Suprapubic skin (tissue), 4 donors: ENCODE data around the gene MRPS18A. TPM values are rescaled to one million over a fixed set of nuclear protein-coding genes. Genes with fewer than 3 reads are reported as not detected.
"Not testable (repeated sequence)": the region's sequence is repeated elsewhere in the genome, so short reads cannot be mapped to it uniquely, and the experiment has no call there.

Experiments
- DNase-seq, 2 donors: peaks; one replicate each; pipeline ENCODE4 v3.0.0-alpha.2; 2019; ENCODE audit warnings: low spot score in 2 of 2
- H3K27ac ChIP-seq: fragments of 200-600 bp; sonication (generic); one replicate; pipeline ENCODE4 v1.5.1; 2019
- H3K27me3 ChIP-seq: fragments of 200-600 bp; sonication (generic); one replicate; pipeline ENCODE4 v1.5.1; 2019
- H3K36me3 ChIP-seq: fragments of 200-600 bp; sonication (generic); one replicate; pipeline ENCODE4 v1.5.1; 2019
- H3K4me1 ChIP-seq: fragments of 200-600 bp; sonication (generic); one replicate; pipeline ENCODE4 v1.5.1; 2019
- H3K4me3 ChIP-seq: fragments of 200-600 bp; sonication (generic); one replicate; pipeline ENCODE4 v1.5.1; 2019; ENCODE audit warnings: mild to moderate bottlenecking
- H3K9me3 ChIP-seq: fragments of 200-600 bp; sonication (generic); one replicate; pipeline ENCODE4 v1.5.1; 2019
- EP300 ChIP-seq: sonication (generic); formaldehyde crosslinking; IDR thresholded peaks from one replicate; pipeline ENCODE4 v1.6.1; 2017; ENCODE audit warnings: antibody characterized with exemption
- POLR2A ChIP-seq, 2 donors: fragments of 450-650 bp; IDR thresholded peaks; one replicate each; pipeline ENCODE4 v1.6.1; 2017; ENCODE audit warnings: antibody characterized with exemption in 2 of 2, mild to moderate bottlenecking in 2 of 2, moderate library complexity in 2 of 2
- POLR2AphosphoS5 ChIP-seq, 3 donors: sonication (generic); formaldehyde crosslinking; IDR thresholded peaks; one replicate each; pipeline ENCODE4 v1.6.1; 2017; ENCODE audit warnings: antibody characterized with exemption in 3 of 3
- WGBS: methylation state at CpG from one replicate; pipeline ENCODE4 v1.1.5; 2018; 5-methylcytosine and 5-hydroxymethylcytosine counted together
- total RNA-seq, 4 donors: library from RNA; depleted of rRNA; stranded (reverse); fragments of >200 nt; gene quantifications; one replicate each; pipeline ENCODE4 v1.1.0, GENCODE V29; 2016
- TF ChIP-seq, protein P1 (sequence below), 2 donors: fragments of 200-600 bp in 1 of 2; fragments of 450-650 bp in 1 of 2; sonication (generic) in 1 of 2; IDR thresholded peaks; one replicate each; pipeline ENCODE4 v1.5.1; 2016 to 2019; ENCODE audit warnings: antibody characterized with exemption in 2 of 2, mild to moderate bottlenecking in 1 of 2, moderate library complexity in 1 of 2

Gene MRPS18A
- total RNA-seq, 4 donors from 2014 or later: 43.6 to 59.0 (median 48.6) TPM

DNA sequence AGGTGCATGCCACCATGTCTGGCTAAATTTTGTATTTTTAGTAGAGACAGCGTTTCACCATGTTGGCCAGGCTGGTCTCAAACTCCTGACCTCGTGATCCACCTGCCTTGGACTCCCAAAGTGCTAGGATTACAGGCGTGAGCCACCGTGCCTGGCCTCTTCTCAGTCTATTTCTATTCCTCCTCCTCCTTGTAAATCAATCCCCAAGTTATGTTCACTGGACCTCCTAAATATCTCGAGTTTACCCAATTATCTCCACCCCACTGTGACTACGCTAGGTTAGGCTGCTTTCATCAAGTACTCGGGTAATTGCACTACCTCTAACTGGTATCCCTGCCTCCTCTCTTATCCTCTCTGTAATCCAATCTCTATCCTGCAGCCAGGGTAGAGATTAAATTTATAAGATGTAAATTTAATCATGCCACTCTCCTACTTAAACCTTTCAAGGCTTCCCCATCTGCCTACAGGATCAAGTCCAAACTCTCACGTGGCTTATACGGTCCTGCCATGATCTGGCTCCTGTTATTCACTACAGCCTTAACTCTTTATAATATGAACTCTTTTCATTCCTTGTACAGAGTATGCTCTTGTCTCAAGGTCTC lies 52.8 kb downstream of the MRPS18A start:
- H3K27ac ChIP-seq: no peak overlapping the region
- no peaks in the 10 kb centered on the region for H3K9me3 ChIP-seq
- peaks cover 10% of the 10 kb centered on the region for H3K36me3 ChIP-seq
- WGBS: 72% methylated on average over 9 of the region's 9 CpGs
- DNase-seq: no peak
- peaks cover 45% of the 10 kb centered on the region for H3K4me1 ChIP-seq
- no peaks in the 10 kb centered on the region for H3K27me3 ChIP-seq
- no peak overlapping the region for H3K4me3 ChIP-seq
- TF ChIP-seq, protein P1, sequence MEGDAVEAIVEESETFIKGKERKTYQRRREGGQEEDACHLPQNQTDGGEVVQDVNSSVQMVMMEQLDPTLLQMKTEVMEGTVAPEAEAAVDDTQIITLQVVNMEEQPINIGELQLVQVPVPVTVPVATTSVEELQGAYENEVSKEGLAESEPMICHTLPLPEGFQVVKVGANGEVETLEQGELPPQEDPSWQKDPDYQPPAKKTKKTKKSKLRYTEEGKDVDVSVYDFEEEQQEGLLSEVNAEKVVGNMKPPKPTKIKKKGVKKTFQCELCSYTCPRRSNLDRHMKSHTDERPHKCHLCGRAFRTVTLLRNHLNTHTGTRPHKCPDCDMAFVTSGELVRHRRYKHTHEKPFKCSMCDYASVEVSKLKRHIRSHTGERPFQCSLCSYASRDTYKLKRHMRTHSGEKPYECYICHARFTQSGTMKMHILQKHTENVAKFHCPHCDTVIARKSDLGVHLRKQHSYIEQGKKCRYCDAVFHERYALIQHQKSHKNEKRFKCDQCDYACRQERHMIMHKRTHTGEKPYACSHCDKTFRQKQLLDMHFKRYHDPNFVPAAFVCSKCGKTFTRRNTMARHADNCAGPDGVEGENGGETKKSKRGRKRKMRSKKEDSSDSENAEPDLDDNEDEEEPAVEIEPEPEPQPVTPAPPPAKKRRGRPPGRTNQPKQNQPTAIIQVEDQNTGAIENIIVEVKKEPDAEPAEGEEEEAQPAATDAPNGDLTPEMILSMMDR (IDR thresholded peaks at IDR 0.05): no peak
- TF ChIP-seq POLR2A (IDR thresholded peaks at IDR 0.05): no peak
- TF ChIP-seq EP300: no peak
- TF ChIP-seq POLR2AphosphoS5 (IDR thresholded peaks at IDR 0.05): no peak

DNA sequence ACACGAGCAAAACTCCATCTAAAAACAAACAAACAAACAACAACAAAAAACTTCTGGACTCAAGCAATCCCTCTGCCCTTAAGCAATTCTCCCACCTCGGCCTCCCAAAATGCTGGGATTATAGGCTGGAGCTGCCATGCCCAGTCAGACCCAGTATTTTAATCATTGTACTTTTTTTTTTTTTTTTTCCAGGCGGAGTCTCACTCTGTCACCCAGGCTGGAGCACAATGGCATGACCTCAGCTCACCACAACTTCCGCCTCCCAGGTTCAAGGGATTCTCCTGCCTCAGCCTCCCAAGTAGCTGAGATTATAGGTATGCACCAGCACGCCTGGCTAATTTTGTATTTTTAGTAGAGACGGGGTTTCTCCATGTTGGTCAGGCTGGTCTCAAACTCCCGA lies 54.6 kb downstream of the MRPS18A start:
- 93% methylated on average over 7 of the region's 7 CpGs for WGBS
- not testable (repeated sequence) for H3K9me3 ChIP-seq, H3K27me3 ChIP-seq, H3K36me3 ChIP-seq, DNase-seq, H3K27ac ChIP-seq, H3K4me3 ChIP-seq
- H3K4me1 ChIP-seq: peaks cover 41% of the 10 kb centered on the region

DNA sequence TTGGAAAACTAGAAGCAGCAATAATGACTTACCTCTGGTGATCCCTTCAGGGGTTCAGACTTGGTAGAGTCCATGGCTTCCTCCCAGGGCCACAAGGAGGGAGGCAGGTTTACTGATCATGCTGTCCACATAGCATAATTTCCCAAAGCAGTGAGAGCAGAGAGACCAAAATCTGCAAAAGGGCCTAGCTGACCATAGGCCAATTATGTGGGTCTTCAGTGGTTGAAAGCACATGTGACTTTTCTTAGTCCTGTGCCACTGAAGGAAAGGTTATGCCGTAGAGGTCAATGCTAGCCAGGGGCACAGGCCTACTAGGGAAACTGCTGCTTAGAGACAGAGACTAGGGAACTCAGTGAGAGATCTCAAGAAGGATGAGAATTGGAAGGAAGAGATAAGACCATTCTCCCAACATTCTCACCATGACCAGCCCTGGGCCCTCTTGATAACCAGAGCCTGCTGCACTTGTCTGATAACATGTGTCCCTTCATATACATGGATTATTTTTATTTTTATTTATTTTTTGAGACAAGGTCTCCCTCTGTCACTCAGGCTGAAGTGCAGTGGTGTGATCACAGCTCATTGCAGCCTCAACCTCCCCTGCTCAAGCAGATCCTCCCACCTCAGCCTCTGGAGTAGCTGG lies 56.5 kb downstream of the MRPS18A start:
- no peaks in the 10 kb centered on the region for H3K9me3 ChIP-seq
- no peak overlapping the region for H3K27ac ChIP-seq
- DNase-seq: no peak
- H3K36me3 ChIP-seq: peaks cover 2% of the 10 kb centered on the region
- H3K4me1 ChIP-seq: peaks cover 36% of the 10 kb centered on the region
- no peaks in the 10 kb centered on the region for H3K27me3 ChIP-seq
- 100% methylated on average over 1 of the region's 1 CpG for WGBS
- TF ChIP-seq POLR2AphosphoS5 (IDR thresholded peaks at IDR 0.05): no peak
- TF ChIP-seq EP300: no peak
- TF ChIP-seq, protein P1 (IDR thresholded peaks at IDR 0.05): no peak
- no peak for TF ChIP-seq POLR2A (IDR thresholded peaks at IDR 0.05)
- no peak overlapping the region for H3K4me3 ChIP-seq

DNA sequence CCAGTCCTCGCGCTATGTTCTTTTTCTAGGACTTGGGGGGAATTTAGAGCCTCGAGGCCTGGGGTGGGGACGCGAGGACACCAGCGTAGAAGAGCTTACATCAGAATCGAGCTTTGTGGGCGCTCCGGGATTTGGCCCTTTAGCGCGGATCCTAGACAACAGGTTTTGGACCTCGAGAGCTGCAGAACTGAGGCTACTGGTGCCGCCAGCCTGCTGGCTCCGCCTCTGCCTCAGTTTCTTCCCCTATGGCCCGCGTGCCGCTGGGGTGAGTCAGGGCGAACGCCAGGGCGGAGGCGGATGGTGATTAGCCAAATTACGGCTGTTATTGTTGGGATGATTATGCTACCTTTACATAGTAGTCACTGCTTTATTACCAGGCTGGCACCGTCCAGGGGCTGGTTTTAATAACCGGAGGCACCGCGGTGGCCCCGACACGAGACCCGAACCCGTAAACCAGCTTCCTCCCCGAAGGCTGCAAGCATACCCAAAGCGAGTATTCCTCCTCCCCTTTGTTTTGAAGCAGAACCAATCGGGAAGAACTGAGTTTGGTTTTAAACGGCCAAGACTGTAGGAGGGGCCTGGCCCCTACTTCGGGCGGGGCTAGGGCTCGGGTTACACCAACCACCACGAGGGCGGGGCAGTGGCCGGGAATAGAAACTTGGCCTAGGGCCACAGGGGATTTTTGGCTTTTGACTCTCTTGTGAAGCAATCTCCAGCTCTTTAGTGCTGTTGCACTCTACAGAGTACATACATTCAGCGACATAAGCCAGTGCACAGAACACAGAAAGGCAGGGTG lies 57.9 kb downstream of the MRPS18A start:
- H3K36me3 ChIP-seq: peaks cover 16% of the 10 kb centered on the region
- H3K4me3 ChIP-seq: peak overlapping the region; percentile 70
- 0% methylated on average over 32 of the region's 41 CpGs for WGBS
- H3K27ac ChIP-seq: peak overlapping the region; percentile 92
- TF ChIP-seq POLR2A (IDR thresholded peaks at IDR 0.05) (peak in 1 of 2 donors; percentile 57), EP300 (no peak), POLR2AphosphoS5 (IDR thresholded peaks at IDR 0.05) (peak in 2 of 3 donors; percentile 6 to 45)
- TF ChIP-seq, protein P1 (IDR thresholded peaks at IDR 0.05): no peak
- DNase-seq: peak; percentile 97
- H3K9me3 ChIP-seq: no peaks in the 10 kb centered on the region
- H3K27me3 ChIP-seq: no peaks in the 10 kb centered on the region
- H3K4me1 ChIP-seq: peaks cover 26% of the 10 kb centered on the region

DNA sequence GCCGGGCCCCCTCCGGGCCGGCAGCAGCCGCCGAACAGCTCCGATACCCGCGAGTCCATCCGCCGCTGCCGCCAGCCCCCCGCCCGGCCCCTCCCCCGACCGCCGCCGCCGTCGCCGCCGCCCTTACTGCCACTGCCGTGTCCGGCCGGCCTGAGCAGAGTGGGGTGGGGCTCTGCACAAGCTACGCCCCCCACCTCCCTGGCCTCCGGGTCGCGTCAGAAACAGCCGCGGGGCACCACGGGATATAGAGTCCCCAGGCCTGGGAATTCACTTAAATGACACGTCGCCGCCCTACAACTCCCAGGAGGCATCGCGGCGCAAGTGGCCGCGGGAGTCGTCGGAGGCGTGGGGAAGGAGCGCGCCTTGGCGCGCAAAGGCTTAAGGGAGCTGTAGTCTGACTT lies 58.5 kb downstream of the MRPS18A start, which contains the start of gene GTPBP2:
TSS of gene GTPBP2 (minus strand) at position 161 of the 401 bp plus-strand sequence. CDS start at position 59, 102 bp downstream.
- Histone ChIP-seq H3K4me1 (peaks cover 26% of the 10 kb centered on the region), H3K36me3 (peaks cover 22% of the 10 kb centered on the region), H3K9me3 (no peaks in the 10 kb centered on the region), H3K4me3 (peak within 1 kb of the TSS; percentile 70), H3K27me3 (no peaks in the 10 kb centered on the region), H3K27ac (peak within 1 kb of the TSS; percentile 92)
- DNase-seq: peak; percentile 99 to 100
- WGBS: 0% methylated on average over 16 of the region's 46 CpGs
- TF ChIP-seq POLR2A (IDR thresholded peaks at IDR 0.05): no peak
- TF ChIP-seq POLR2AphosphoS5 (IDR thresholded peaks at IDR 0.05): peak in 2 of 3 donors; percentile 9 to 26
